ENCODE results near the gene ARHGAP25. TPM values are rescaled to one million over a fixed set of nuclear protein-coding genes. Genes with fewer than 3 reads are reported as not detected.

ARHGAP25 gene
- total RNA-seq, 4 donors from 2014 or later = 3.1 to 11.4 (median 6.6) TPM

- intact Hi-C loops (cut with DNase I; ENCODE audit: low total_unique reads) = no loop called here
- no peak overlapping the region for H3K27ac ChIP-seq
Observed at GRCh38 chr2:68850524-68850923, 115.9 kb downstream of the ARHGAP25 start.

GRCh38 chr2:68853035-68853434, 118.4 kb downstream of the ARHGAP25 start:
- no peaks in the 10 kb centered on the region for H3K9me3 ChIP-seq
- no peak for DNase-seq
- intact Hi-C loops (cut with DNase I; ENCODE audit: low total_unique reads) = no loop called here
- TF ChIP-seq POLR2A (IDR thresholded peaks at IDR 0.05) (no peak), CTCF (IDR thresholded peaks at IDR 0.05) (no peak)
- no peak overlapping the region for H3K27ac ChIP-seq
- no peaks in the 10 kb centered on the region for H3K4me1 ChIP-seq
- no peaks in the 10 kb centered on the region for H3K36me3 ChIP-seq
- H3K27me3 ChIP-seq = no peaks in the 10 kb centered on the region
- H3K4me3 ChIP-seq = no peak overlapping the region

More at GRCh38 chr2:68850524-68850923, 115.9 kb downstream of the ARHGAP25 start:
- Histone ChIP-seq H3K27me3 (no peaks in the 10 kb centered on the region), H3K9me3 (no peaks in the 10 kb centered on the region), H3K4me3 (no peak overlapping the region), H3K36me3 (no peaks in the 10 kb centered on the region), H3K4me1 (no peaks in the 10 kb centered on the region)
- TF ChIP-seq POLR2A (IDR thresholded peaks at IDR 0.05) (no peak), CTCF (IDR thresholded peaks at IDR 0.05) (no peak)
- DNase-seq = no peak

- H3K4me1 ChIP-seq = no peaks in the 10 kb centered on the region
- TF ChIP-seq POLR2A (IDR thresholded peaks at IDR 0.05) (no peak), CTCF (IDR thresholded peaks at IDR 0.05) (no peak)
- H3K9me3 ChIP-seq = no peaks in the 10 kb centered on the region
- H3K36me3 ChIP-seq = no peaks in the 10 kb centered on the region
- DNase-seq = no peak
- H3K27me3 ChIP-seq = no peaks in the 10 kb centered on the region
- H3K4me3 ChIP-seq = no peak overlapping the region
- no peak overlapping the region for H3K27ac ChIP-seq
- intact Hi-C loops (cut with DNase I; ENCODE audit: low total_unique reads) = no loop called here
Observed at GRCh38 chr2:68853915-68854314, 119.3 kb downstream of the ARHGAP25 start.

- Histone ChIP-seq H3K4me3 (no peak overlapping the region), H3K36me3 (no peaks in the 10 kb centered on the region), H3K27me3 (no peaks in the 10 kb centered on the region), H3K27ac (no peak overlapping the region), H3K4me1 (no peaks in the 10 kb centered on the region), H3K9me3 (no peaks in the 10 kb centered on the region)
- intact Hi-C loops (cut with DNase I; ENCODE audit: low total_unique reads) = no loop called here
- TF ChIP-seq CTCF (IDR thresholded peaks at IDR 0.05) (no peak), POLR2A (IDR thresholded peaks at IDR 0.05) (no peak)
- no peak for DNase-seq
Observed at GRCh38 chr2:68854476-68854875, 119.9 kb downstream of the ARHGAP25 start.

GRCh38 chr2:68855550-68855949, 120.9 kb downstream of the ARHGAP25 start:
- Histone ChIP-seq H3K27ac (no peak overlapping the region), H3K36me3 (no peaks in the 10 kb centered on the region), H3K9me3 (no peaks in the 10 kb centered on the region), H3K4me3 (no peak overlapping the region), H3K4me1 (no peaks in the 10 kb centered on the region), H3K27me3 (no peaks in the 10 kb centered on the region)
- TF ChIP-seq CTCF (IDR thresholded peaks at IDR 0.05) (no peak), POLR2A (IDR thresholded peaks at IDR 0.05) (no peak)
- no peak for DNase-seq
- intact Hi-C loops (cut with DNase I; ENCODE audit: low total_unique reads) = no loop called here
